ENCODE results near the gene SEMA6B. TPM values are rescaled to one million over a fixed set of nuclear protein-coding genes. Genes with fewer than 3 reads are reported as not detected.

Gene SEMA6B
- total and polyA plus RNA-seq, 2 donors (not counting 3 experiments of a cell fraction or from before 2014, with no cell fraction given): 97.8 to 176 TPM

- intact Hi-C loops (cut with micrococcal nuclease) (no loop called here), dilution Hi-C loops (cut with MboI; ENCODE audit: extremely low pct_ligation_motif_present, low sequenced_read_pairs) (no loop called here)
- Histone ChIP-seq H3K4me3 (replicated peaks in 1 of 3; ENCODE audit: insufficient read depth in 1 of 3, low read depth in 1 of 3, low read length in 3 of 3) (no peak overlapping the region), H3K4me2 (ENCODE audit: insufficient read depth, low read length) (no peak overlapping the region), H3K9me3 (replicated peaks; ENCODE audit: control insufficient read depth, insufficient read depth, low read length) (no peaks in the 10 kb centered on the region), H3K27ac (ENCODE audit: insufficient read depth, low read depth, low read length) (no peak overlapping the region), H4K20me1 (replicated peaks; ENCODE audit: control insufficient read depth, extremely low read depth, insufficient read depth, low read length) (no peaks in the 10 kb centered on the region), H3K4me1 (ENCODE audit: control insufficient read depth, extremely low read depth, insufficient read depth, low read length) (peaks cover 11% of the 10 kb centered on the region), H2AFZ (ENCODE audit: low read depth, low read length) (no peak overlapping the region), H3K36me3 (ENCODE audit: control insufficient read depth in 2 of 2, extremely low read depth in 1 of 2, insufficient read depth in 2 of 2, low read length in 2 of 2) (no peaks in the 10 kb centered on the region), H3K9me1 (replicated peaks; ENCODE audit: control insufficient read depth, extremely low read depth, insufficient read depth, low read length) (no peaks in the 10 kb centered on the region), H3K27me3 (ENCODE audit: control insufficient read depth in 2 of 2, insufficient read depth in 2 of 2, low read length in 2 of 2) (peaks cover 0 to 3% of the 10 kb centered on the region in 2 experiments), H3K9ac (replicated peaks; ENCODE audit: extremely low read depth, insufficient read depth, low read length) (no peak overlapping the region), H3K79me2 (ENCODE audit: control insufficient read depth, insufficient read depth, low read length) (no peaks in the 10 kb centered on the region)
- ChIA-PET POLR2A (no interaction called here), CTCF (interaction anchor here (1.1 to 1.8 kb wide), 6 partner anchors 8 to 46 kb away, joined by 3 to 12 read pairs (median 6); no protein-coding TSS in a partner anchor)
- DNase-seq (ENCODE audit: low read depth, low spot score): no peak
- TF ChIP-seq EZH2 (IDR thresholded peaks at IDR 0.05; ENCODE audit: borderline replicate concordance, low read depth, low read length, severe bottlenecking) (no peak), GATA2 (IDR thresholded peaks at IDR 0.05; ENCODE audit: insufficient read depth, insufficient read length, low read depth, low read length) (no peak), POLR2A (IDR thresholded peaks at IDR 0.05; ENCODE audit: low read depth, low read length) (no peak), CTCF (IDR thresholded peaks at IDR 0.05; ENCODE audit: extremely low read depth in 1 of 2, insufficient read depth in 1 of 2, low read depth in 1 of 2, low read length in 2 of 2) (no peak), POLR2AphosphoS5 (IDR thresholded peaks at IDR 0.05; ENCODE audit: insufficient read depth, low read depth, low read length) (no peak), MYC (IDR thresholded peaks at IDR 0.05; ENCODE audit: low read depth, low read length) (no peak), FOS (IDR thresholded peaks at IDR 0.05; ENCODE audit: borderline replicate concordance, insufficient read depth, low read length) (no peak), JUN (IDR thresholded peaks at IDR 0.05; ENCODE audit: borderline replicate concordance, insufficient read depth, insufficient read length, low read depth) (no peak), MAX (IDR thresholded peaks at IDR 0.05; ENCODE audit: insufficient read depth, insufficient read length) (no peak)
- no TSS peak for BruUV-seq (replicated peaks)
- no peak for FAIRE-seq
Observed at GRCh38 chr19:4587527-4587926, 28.0 kb upstream of the SEMA6B start.

Data from endothelial cell of umbilical vein (primary cell).